GM12874 (cell line): ENCODE results near the gene TMED1.
A peak's percentile ranks its signal among the peaks of the same experiment; 100 is the strongest.

Source experiments
- CTCF ChIP-seq: IDR thresholded peaks from 2 replicates; pipeline ENCODE4 v1.5.1; 2011; ENCODE audit warnings: low read depth, mild to moderate bottlenecking, control low read depth, low read length, moderate library complexity; ENCODE audit not compliant: insufficient read depth

Gene TMED1

GRCh38 chr19:10823690-10824089, 12.3 kb downstream of the TMED1 start:
- no peak for TF ChIP-seq CTCF

- TF ChIP-seq CTCF = peak; percentile 46
Observed at GRCh38 chr19:10820173-10820572, 15.8 kb downstream of the TMED1 start.

GRCh38 chr19:10819124-10820060, 16.6 kb downstream of the TMED1 start:
- TF ChIP-seq CTCF = no peak

- TF ChIP-seq CTCF = no peak
Observed at GRCh38 chr19:10818301-10819123, 17.5 kb downstream of the TMED1 start.

GRCh38 chr19:10817291-10818038, 18.5 kb downstream of the TMED1 start:
- no peak for TF ChIP-seq CTCF

GRCh38 chr19:10816691-10817090, 19.3 kb downstream of the TMED1 start:
- no peak for TF ChIP-seq CTCF

- TF ChIP-seq CTCF = no peak
Observed at GRCh38 chr19:10815969-10816644, 19.9 kb downstream of the TMED1 start.
